Measurements from ENCODE around the gene RNPEPL1. TPM values are rescaled to one million over a fixed set of nuclear protein-coding genes. Genes with fewer than 3 reads are reported as not detected.

The RNPEPL1 gene
- total and polyA plus RNA-seq, 10 of the 15 experiments (the other 5 are each of a cell fraction or from before 2014, with no cell fraction given) = 0.24 to 49.5 (median 6.8) TPM

GRCh38 chr2:240586198-240586918 is 18.1 kb downstream of the RNPEPL1 start, which contains the start of gene CAPN10:
CAPN10 (plus strand) TSS chr2:240586734; CDS start chr2:240586912, 178 bp downstream.
- H2AFZ ChIP-seq (ENCODE audit: control insufficient read depth, low read depth, low read length) = peak within 1 kb of the TSS; percentile 95
- peak; percentile 89 for FAIRE-seq
- under 1% methylated on average over 68 of the region's 88 CpGs for WGBS (ENCODE audit: insufficient coverage, insufficient replicate concordance, low lambda C conversion rate, missing lambda C conversion rate)
- TF ChIP-seq PML (IDR thresholded peaks at IDR 0.05; ENCODE audit: low read length) (peak; percentile 81; the same call in 1 of the 2 replicates), CEBPB (IDR thresholded peaks at IDR 0.05; ENCODE audit: borderline replicate concordance in 1 of 2, low read depth in 2 of 2, low read length in 2 of 2) (no peak), ZNF384 (IDR thresholded peaks at IDR 0.05; ENCODE audit: borderline replicate concordance, low read depth, low read length) (no peak), ELK1 (IDR thresholded peaks at IDR 0.05; ENCODE audit: low read depth, low read length) (peak; percentile 85), POU2F2 (IDR thresholded peaks at IDR 0.05; ENCODE audit: borderline replicate concordance, low read depth, low read length) (peak; percentile 80; the same call in 2 of the 3 replicates), SRF (IDR thresholded peaks at IDR 0.05; ENCODE audit: low read depth in 2 of 2, low read length in 2 of 2) (0 out of 4 replicates have a peak, but pooled peaks have one; percentile 42 to 56), GABPA (IDR thresholded peaks at IDR 0.05; ENCODE audit: low read depth) (peak; percentile 90), CTCF (IDR thresholded peaks at IDR 0.05 in 2 of 3, conservative IDR thresholded peaks at IDR 0.05 in 1 of 3; ENCODE audit: control insufficient read depth in 2 of 3, extremely low read depth in 1 of 3, insufficient read depth in 1 of 3, low read depth in 3 of 3, low read length in 3 of 3) (no peak), PKNOX1 (IDR thresholded peaks at IDR 0.05) (0 out of 2 replicates have a peak, but pooled peaks have one; percentile 5)
- TF ChIP-seq, protein P1, sequence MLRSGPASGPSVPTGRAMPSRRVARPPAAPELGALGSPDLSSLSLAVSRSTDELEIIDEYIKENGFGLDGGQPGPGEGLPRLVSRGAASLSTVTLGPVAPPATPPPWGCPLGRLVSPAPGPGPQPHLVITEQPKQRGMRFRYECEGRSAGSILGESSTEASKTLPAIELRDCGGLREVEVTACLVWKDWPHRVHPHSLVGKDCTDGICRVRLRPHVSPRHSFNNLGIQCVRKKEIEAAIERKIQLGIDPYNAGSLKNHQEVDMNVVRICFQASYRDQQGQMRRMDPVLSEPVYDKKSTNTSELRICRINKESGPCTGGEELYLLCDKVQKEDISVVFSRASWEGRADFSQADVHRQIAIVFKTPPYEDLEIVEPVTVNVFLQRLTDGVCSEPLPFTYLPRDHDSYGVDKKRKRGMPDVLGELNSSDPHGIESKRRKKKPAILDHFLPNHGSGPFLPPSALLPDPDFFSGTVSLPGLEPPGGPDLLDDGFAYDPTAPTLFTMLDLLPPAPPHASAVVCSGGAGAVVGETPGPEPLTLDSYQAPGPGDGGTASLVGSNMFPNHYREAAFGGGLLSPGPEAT (IDR thresholded peaks at IDR 0.05; ENCODE audit: low read depth) = peak; percentile 72
- TF ChIP-seq, protein P2, sequence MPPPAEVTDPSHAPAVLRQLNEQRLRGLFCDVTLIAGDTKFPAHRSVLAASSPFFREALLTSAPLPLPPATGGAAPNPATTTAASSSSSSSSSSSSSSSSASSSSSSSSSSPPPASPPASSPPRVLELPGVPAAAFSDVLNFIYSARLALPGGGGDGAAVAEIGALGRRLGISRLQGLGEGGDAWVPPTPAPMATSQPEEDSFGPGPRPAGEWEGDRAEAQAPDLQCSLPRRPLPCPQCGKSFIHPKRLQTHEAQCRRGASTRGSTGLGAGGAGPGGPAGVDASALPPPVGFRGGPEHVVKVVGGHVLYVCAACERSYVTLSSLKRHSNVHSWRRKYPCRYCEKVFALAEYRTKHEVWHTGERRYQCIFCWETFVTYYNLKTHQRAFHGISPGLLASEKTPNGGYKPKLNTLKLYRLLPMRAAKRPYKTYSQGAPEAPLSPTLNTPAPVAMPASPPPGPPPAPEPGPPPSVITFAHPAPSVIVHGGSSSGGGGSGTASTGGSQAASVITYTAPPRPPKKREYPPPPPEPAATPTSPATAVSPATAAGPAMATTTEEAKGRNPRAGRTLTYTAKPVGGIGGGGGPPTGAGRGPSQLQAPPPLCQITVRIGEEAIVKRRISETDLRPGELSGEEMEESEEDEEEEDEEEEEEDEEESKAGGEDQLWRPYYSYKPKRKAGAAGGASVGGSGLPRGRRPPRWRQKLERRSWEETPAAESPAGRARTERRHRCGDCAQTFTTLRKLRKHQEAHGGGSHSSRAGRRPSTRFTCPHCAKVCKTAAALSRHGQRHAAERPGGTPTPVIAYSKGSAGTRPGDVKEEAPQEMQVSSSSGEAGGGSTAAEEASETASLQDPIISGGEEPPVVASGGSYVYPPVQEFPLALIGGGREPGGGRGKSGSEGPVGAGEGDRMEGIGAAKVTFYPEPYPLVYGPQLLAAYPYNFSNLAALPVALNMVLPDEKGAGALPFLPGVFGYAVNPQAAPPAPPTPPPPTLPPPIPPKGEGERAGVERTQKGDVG (CRISPR knock-in tag; IDR thresholded peaks at IDR 0.05) = peak; percentile 95

More at GRCh38 chr2:240586198-240586918, 18.1 kb downstream of the RNPEPL1 start, which contains the start of gene CAPN10:
- intact Hi-C loops (cut with micrococcal nuclease; ENCODE audit: unreplicated experiment) = loop anchor here (1.0 to 2.0 kb wide), 2 partner anchors 34 to 72 kb away; no protein-coding TSS in a partner anchor
- DNase-seq (ENCODE audit: low read depth, low spot score) = peak; percentile 73
- peaks cover 2% of the 10 kb centered on the region in 2 experiments; a peak in 3 of 4 replicates for H3K36me3 ChIP-seq (ENCODE audit: control insufficient read depth in 2 of 2, insufficient read depth in 2 of 2, low read length in 1 of 2)
- ChIA-PET CTCF (interaction anchor here (0.7 to 11.9 kb wide), 7 partner anchors 13 to 72 kb away, joined by 3 to 196 read pairs (median 11); partner anchors contain the start of genes ANKMY1, DUSP28 and RNPEPL1), SMC1A (ENCODE audit: uncharacterized antibody, unreplicated experiment) (interaction anchor here (0.9 to 6.4 kb wide), 6 partner anchors 17 to 563 kb away, joined by 3 to 124 read pairs (median 10); partner anchors contain the start of genes ANKMY1, DUSP28 and PASK), POLR2A (interaction anchor here (0.8 to 6.7 kb wide), 13 partner anchors 11 to 452 kb away, joined by 3 to 233 read pairs (median 6); partner anchors contain the start of genes DUSP28, GPR35 and RNPEPL1), RAD21 (ENCODE audit: unreplicated experiment) (interaction anchor here (1.4 to 10.9 kb wide), 5 partner anchors 17 to 72 kb away, joined by 3 to 206 read pairs (median 12); partner anchors contain the start of genes ANKMY1, DUSP28 and RNPEPL1)
- in situ Hi-C loops (cut with MboI) = no loop called here
- peak within 1 kb of the TSS; percentile 84 for H3K9ac ChIP-seq (ENCODE audit: control insufficient read depth, insufficient read depth, low read length)
- peak within 1 kb of the TSS; percentile 95 for H3K4me3 ChIP-seq
- H3K27me3 ChIP-seq (replicated peaks in 1 of 2; ENCODE audit: control insufficient read depth in 2 of 2, insufficient read depth in 2 of 2, low read length in 1 of 2) = no peaks in the 10 kb centered on the region
- H3K4me1 ChIP-seq (ENCODE audit: control insufficient read depth, insufficient read depth, low read length) = peaks cover 34% of the 10 kb centered on the region
- no TSS peak for BruUV-seq (replicated peaks)
- ATAC-seq = peak; percentile 79
- no peaks in the 10 kb centered on the region; the same call in 1 of the 2 replicates for H4K20me1 ChIP-seq (ENCODE audit: control insufficient read depth, insufficient read depth)
- peak within 1 kb of the TSS; percentile 73 for H3K4me2 ChIP-seq (ENCODE audit: control insufficient read depth, insufficient read depth)
- peak within 1 kb of the TSS; percentile 92 for H3K27ac ChIP-seq (ENCODE audit: control insufficient read depth, insufficient read depth)
- peaks cover 50% of the 10 kb centered on the region for H3K79me2 ChIP-seq (ENCODE audit: control insufficient read depth, insufficient read depth, low read length)
- no peaks in the 10 kb centered on the region; the same call in 2 of the 3 replicates for H3K9me3 ChIP-seq (replicated peaks; ENCODE audit: control insufficient read depth, insufficient read depth, low read length)

All from GM12878 (cell line).